ENCODE measurements around the gene SYNE2. TPM values are rescaled to one million over a fixed set of nuclear protein-coding genes. Genes with fewer than 3 reads are reported as not detected.

The SYNE2 gene
- total and polyA plus RNA-seq, 2 donors from 2014 or later, result 65.9 to 461 TPM

GRCh38 chr14:64202716-64203115 is 349.9 kb downstream of the SYNE2 start:
- H3K27ac ChIP-seq (ENCODE audit: low read depth in 2 of 2, low read length in 2 of 2), result no peak overlapping the region
- H3K27me3 ChIP-seq (ENCODE audit: control insufficient read depth, insufficient read depth, low read length), result no peaks in the 10 kb centered on the region
- H3K36me3 ChIP-seq (ENCODE audit: control insufficient read depth in 2 of 3, insufficient read depth in 3 of 3, low read length in 3 of 3), result peaks cover 0 to 11% (median 5%) of the 10 kb centered on the region in 3 donors
- peaks cover 4 to 17% (median 7%) of the 10 kb centered on the region in 3 donors for H3K4me1 ChIP-seq (ENCODE audit: control insufficient read depth in 2 of 3, insufficient read depth in 2 of 3, low read depth in 1 of 3, low read length in 3 of 3)
- H3K9ac ChIP-seq (ENCODE audit: low read length in 3 of 3), result no peak overlapping the region
- H3K4me3 ChIP-seq (ENCODE audit: low read length in 3 of 3), result no peak overlapping the region
- FAIRE-seq (no peak), DNase-seq (no peak)
- intact Hi-C loops (cut with DNase I), result no loop called here
- no peaks in the 10 kb centered on the region for H3K9me3 ChIP-seq (ENCODE audit: control insufficient read depth in 2 of 3, insufficient read depth in 1 of 3, low read length in 3 of 3)
- no peak for TF ChIP-seq CTCF (IDR thresholded peaks at IDR 0.05; ENCODE audit: borderline replicate concordance, extremely low read depth, insufficient read depth)

GRCh38 chr14:64203366-64204006 is 350.7 kb downstream of the SYNE2 start:
- Histone ChIP-seq H3K4me3 (ENCODE audit: low read length in 3 of 3) (no peak overlapping the region), H3K36me3 (ENCODE audit: control insufficient read depth in 2 of 3, insufficient read depth in 3 of 3, low read length in 3 of 3) (peaks cover 0 to 19% (median 9%) of the 10 kb centered on the region in 3 donors), H3K27ac (ENCODE audit: low read depth in 2 of 2, low read length in 2 of 2) (no peak overlapping the region), H3K9me3 (ENCODE audit: control insufficient read depth in 2 of 3, insufficient read depth in 1 of 3, low read length in 3 of 3) (no peaks in the 10 kb centered on the region), H3K4me1 (ENCODE audit: control insufficient read depth in 2 of 3, insufficient read depth in 2 of 3, low read depth in 1 of 3, low read length in 3 of 3) (peaks cover 4 to 17% (median 7%) of the 10 kb centered on the region in 3 donors), H3K9ac (ENCODE audit: low read length in 3 of 3) (no peak overlapping the region), H3K27me3 (ENCODE audit: control insufficient read depth, insufficient read depth, low read length) (no peaks in the 10 kb centered on the region)
- no peak for FAIRE-seq
- intact Hi-C loops (cut with DNase I), result no loop called here
- no peak for DNase-seq
- no peak for TF ChIP-seq CTCF (IDR thresholded peaks at IDR 0.05; ENCODE audit: borderline replicate concordance, extremely low read depth, insufficient read depth)

- Histone ChIP-seq H3K4me1 (ENCODE audit: control insufficient read depth in 2 of 3, insufficient read depth in 2 of 3, low read depth in 1 of 3, low read length in 3 of 3) (no peaks in the 10 kb centered on the region), H3K27me3 (ENCODE audit: control insufficient read depth, insufficient read depth, low read length) (no peaks in the 10 kb centered on the region), H3K9ac (ENCODE audit: low read length in 3 of 3) (no peak overlapping the region), H3K4me3 (ENCODE audit: low read length in 3 of 3) (no peak overlapping the region), H3K36me3 (ENCODE audit: control insufficient read depth in 2 of 3, insufficient read depth in 3 of 3, low read length in 3 of 3) (peaks cover 0 to 58% (median 45%) of the 10 kb centered on the region in 3 donors), H3K9me3 (ENCODE audit: control insufficient read depth in 2 of 3, insufficient read depth in 1 of 3, low read length in 3 of 3) (no peaks in the 10 kb centered on the region), H3K27ac (ENCODE audit: low read depth in 2 of 2, low read length in 2 of 2) (no peak overlapping the region)
- intact Hi-C loops (cut with DNase I), result no loop called here
- no peak for FAIRE-seq
- TF ChIP-seq CTCF (IDR thresholded peaks at IDR 0.05; ENCODE audit: borderline replicate concordance, extremely low read depth, insufficient read depth), result no peak
- no peak for DNase-seq
These were observed 355.5 kb downstream of the SYNE2 start for GRCh38 chr14:64208261-64208660.

All from kidney (tissue), 14 donors.